Measurements from ENCODE around the gene SH3RF3.

SH3RF3 gene

GRCh38 chr2:109209941-109210340 is 80.9 kb downstream of the SH3RF3 start:
- no peak overlapping the region for H2BK5ac ChIP-seq (ENCODE audit: low read depth, low read length, poor library complexity, severe bottlenecking)
- H3K4me3 ChIP-seq (ENCODE audit: insufficient read depth in 1 of 2, low read depth in 1 of 2, low read length in 2 of 2) = no peak overlapping the region
- H2AFZ ChIP-seq (ENCODE audit: low read depth, low read length) = no peak overlapping the region
- no peak overlapping the region for H3K14ac ChIP-seq (ENCODE audit: low read length in 2 of 2)
- no peak overlapping the region for H3K9ac ChIP-seq (ENCODE audit: low read length)
- no peak overlapping the region for H3K4me2 ChIP-seq (ENCODE audit: low read length, poor library complexity, severe bottlenecking)
- peaks cover 32% of the 10 kb centered on the region for H3K4me1 ChIP-seq (ENCODE audit: control insufficient read depth, insufficient read depth, low read depth, low read length)
- no peak for DNase-seq
- peaks cover 0 to 3% of the 10 kb centered on the region in 2 experiments for H3K36me3 ChIP-seq (ENCODE audit: control insufficient read depth in 1 of 2, insufficient read depth in 2 of 2, low read depth in 1 of 2, low read length in 2 of 2)
- no peak overlapping the region for H3K23ac ChIP-seq (ENCODE audit: low read length in 2 of 2)
- H2AK5ac ChIP-seq (ENCODE audit: low read length, severe bottlenecking) = no peak overlapping the region
- peak overlapping the region in 1 of 2 experiments; percentile 6 for H3K18ac ChIP-seq (ENCODE audit: low read depth in 1 of 2, low read length in 2 of 2)
- H3K79me1 ChIP-seq (replicated peaks; ENCODE audit: low read length, poor library complexity, severe bottlenecking) = peaks cover 44% of the 10 kb centered on the region
- peaks cover 3 to 12% of the 10 kb centered on the region in 2 experiments for H3K27me3 ChIP-seq (ENCODE audit: control insufficient read depth in 1 of 2, insufficient read depth in 1 of 2, low read length in 2 of 2)
- H4K8ac ChIP-seq (ENCODE audit: low read length) = no peak overlapping the region
- no peak overlapping the region for H4K91ac ChIP-seq (ENCODE audit: low read length)
- no peak overlapping the region for H2BK12ac ChIP-seq (ENCODE audit: low read length in 2 of 2)
- H3K9me3 ChIP-seq (ENCODE audit: control insufficient read depth, low read length) = no peaks in the 10 kb centered on the region
- H3K4ac ChIP-seq (ENCODE audit: low read depth in 1 of 2, low read length in 2 of 2) = no peak overlapping the region
- H3K27ac ChIP-seq (ENCODE audit: low read length, poor library complexity, severe bottlenecking) = no peak overlapping the region
- no peak overlapping the region for H2BK15ac ChIP-seq (ENCODE audit: low read depth, poor library complexity, severe bottlenecking)
- 83% methylated on average over 6 of the region's 7 CpGs for WGBS
- no peak overlapping the region for H2BK120ac ChIP-seq (ENCODE audit: low read depth, low read length)

GRCh38 chr2:109210431-109211200 is 81.6 kb downstream of the SH3RF3 start:
- H2BK5ac ChIP-seq (ENCODE audit: low read depth, low read length, poor library complexity, severe bottlenecking) = no peak overlapping the region
- H3K14ac ChIP-seq (ENCODE audit: low read length in 2 of 2) = no peak overlapping the region
- no peak overlapping the region for H3K4me2 ChIP-seq (ENCODE audit: low read length, poor library complexity, severe bottlenecking)
- H2BK120ac ChIP-seq (ENCODE audit: low read depth, low read length) = no peak overlapping the region
- 63% methylated on average over 4 of the region's 7 CpGs for WGBS
- H3K4me3 ChIP-seq (ENCODE audit: insufficient read depth in 1 of 2, low read depth in 1 of 2, low read length in 2 of 2) = no peak overlapping the region
- H4K91ac ChIP-seq (ENCODE audit: low read length) = no peak overlapping the region
- peak overlapping the region; percentile 22 for H4K8ac ChIP-seq (ENCODE audit: low read length)
- H3K9ac ChIP-seq (ENCODE audit: low read length) = no peak overlapping the region
- no peak overlapping the region for H3K4ac ChIP-seq (ENCODE audit: low read depth in 1 of 2, low read length in 2 of 2)
- no peak overlapping the region for H3K27ac ChIP-seq (ENCODE audit: low read length, poor library complexity, severe bottlenecking)
- no peak overlapping the region for H3K23ac ChIP-seq (ENCODE audit: low read length in 2 of 2)
- peak overlapping the region; percentile 1 for H2BK15ac ChIP-seq (ENCODE audit: low read depth, poor library complexity, severe bottlenecking)
- no peak overlapping the region for H3K18ac ChIP-seq (ENCODE audit: low read depth in 1 of 2, low read length in 2 of 2)
- H2BK12ac ChIP-seq (ENCODE audit: low read length in 2 of 2) = peak overlapping the region in 1 of 2 experiments; percentile 38
- DNase-seq = no peak
- H3K79me1 ChIP-seq (replicated peaks; ENCODE audit: low read length, poor library complexity, severe bottlenecking) = peaks cover 45% of the 10 kb centered on the region
- no peaks in the 10 kb centered on the region for H3K9me3 ChIP-seq (ENCODE audit: control insufficient read depth, low read length)
- H3K27me3 ChIP-seq (ENCODE audit: control insufficient read depth in 1 of 2, insufficient read depth in 1 of 2, low read length in 2 of 2) = peaks cover 3 to 15% of the 10 kb centered on the region in 2 experiments
- no peak overlapping the region for H2AFZ ChIP-seq (ENCODE audit: low read depth, low read length)
- peaks cover 0 to 3% of the 10 kb centered on the region in 2 experiments for H3K36me3 ChIP-seq (ENCODE audit: control insufficient read depth in 1 of 2, insufficient read depth in 2 of 2, low read depth in 1 of 2, low read length in 2 of 2)
- peak overlapping the region; percentile 32 for H2AK5ac ChIP-seq (ENCODE audit: low read length, severe bottlenecking)
- H3K4me1 ChIP-seq (ENCODE audit: control insufficient read depth, insufficient read depth, low read depth, low read length) = peaks cover 32% of the 10 kb centered on the region

- Histone ChIP-seq H2BK120ac (ENCODE audit: low read depth, low read length) (no peak overlapping the region), H2BK5ac (ENCODE audit: low read depth, low read length, poor library complexity, severe bottlenecking) (no peak overlapping the region), H2BK15ac (ENCODE audit: low read depth, poor library complexity, severe bottlenecking) (no peak overlapping the region), H3K23ac (ENCODE audit: low read length in 2 of 2) (no peak overlapping the region), H3K27ac (ENCODE audit: low read length, poor library complexity, severe bottlenecking) (no peak overlapping the region), H2AK5ac (ENCODE audit: low read length, severe bottlenecking) (no peak overlapping the region), H3K4ac (ENCODE audit: low read depth in 1 of 2, low read length in 2 of 2) (no peak overlapping the region), H3K18ac (ENCODE audit: low read depth in 1 of 2, low read length in 2 of 2) (peak overlapping the region in 1 of 2 experiments; percentile 13), H2BK12ac (ENCODE audit: low read length in 2 of 2) (no peak overlapping the region), H3K36me3 (ENCODE audit: control insufficient read depth in 1 of 2, insufficient read depth in 2 of 2, low read depth in 1 of 2, low read length in 2 of 2) (peaks cover 0 to 3% of the 10 kb centered on the region in 2 experiments), H3K9me3 (ENCODE audit: control insufficient read depth, low read length) (no peaks in the 10 kb centered on the region), H3K4me1 (ENCODE audit: control insufficient read depth, insufficient read depth, low read depth, low read length) (peaks cover 32% of the 10 kb centered on the region), H3K27me3 (ENCODE audit: control insufficient read depth in 1 of 2, insufficient read depth in 1 of 2, low read length in 2 of 2) (peaks cover 3 to 22% of the 10 kb centered on the region in 2 experiments), H3K9ac (ENCODE audit: low read length) (no peak overlapping the region), H2AFZ (ENCODE audit: low read depth, low read length) (no peak overlapping the region), H4K91ac (ENCODE audit: low read length) (peak overlapping the region; percentile 46), H3K4me2 (ENCODE audit: low read length, poor library complexity, severe bottlenecking) (no peak overlapping the region), H3K79me1 (replicated peaks; ENCODE audit: low read length, poor library complexity, severe bottlenecking) (peaks cover 50% of the 10 kb centered on the region), H3K14ac (ENCODE audit: low read length in 2 of 2) (no peak overlapping the region), H4K8ac (ENCODE audit: low read length) (no peak overlapping the region), H3K4me3 (ENCODE audit: insufficient read depth in 1 of 2, low read depth in 1 of 2, low read length in 2 of 2) (no peak overlapping the region)
- DNase-seq = no peak
- WGBS = 87% methylated on average over 10 of the region's 10 CpGs
Measured at GRCh38 chr2:109211315-109211714, 82.3 kb downstream of the SH3RF3 start.

GRCh38 chr2:109212836-109213563 is 84.0 kb downstream of the SH3RF3 start:
- Histone ChIP-seq H3K4me2 (ENCODE audit: low read length, poor library complexity, severe bottlenecking) (no peak overlapping the region), H2BK120ac (ENCODE audit: low read depth, low read length) (peak overlapping the region; percentile 12), H3K23ac (ENCODE audit: low read length in 2 of 2) (no peak overlapping the region), H3K4me3 (ENCODE audit: insufficient read depth in 1 of 2, low read depth in 1 of 2, low read length in 2 of 2) (no peak overlapping the region), H3K79me1 (replicated peaks; ENCODE audit: low read length, poor library complexity, severe bottlenecking) (peaks cover 50% of the 10 kb centered on the region), H3K36me3 (ENCODE audit: control insufficient read depth in 1 of 2, insufficient read depth in 2 of 2, low read depth in 1 of 2, low read length in 2 of 2) (peaks cover 0 to 3% of the 10 kb centered on the region in 2 experiments), H3K4ac (ENCODE audit: low read depth in 1 of 2, low read length in 2 of 2) (no peak overlapping the region), H4K8ac (ENCODE audit: low read length) (no peak overlapping the region), H3K27me3 (ENCODE audit: control insufficient read depth in 1 of 2, insufficient read depth in 1 of 2, low read length in 2 of 2) (peaks cover 3 to 23% of the 10 kb centered on the region in 2 experiments), H3K9ac (ENCODE audit: low read length) (no peak overlapping the region), H2BK15ac (ENCODE audit: low read depth, poor library complexity, severe bottlenecking) (peak overlapping the region; percentile 44), H3K18ac (ENCODE audit: low read depth in 1 of 2, low read length in 2 of 2) (peak overlapping the region; percentile 60 to 89), H2BK5ac (ENCODE audit: low read depth, low read length, poor library complexity, severe bottlenecking) (no peak overlapping the region), H4K91ac (ENCODE audit: low read length) (peak overlapping the region; percentile 90), H3K14ac (ENCODE audit: low read length in 2 of 2) (peak overlapping the region in 1 of 2 experiments; percentile 59), H3K9me3 (ENCODE audit: control insufficient read depth, low read length) (peaks cover 3% of the 10 kb centered on the region), H2AFZ (ENCODE audit: low read depth, low read length) (no peak overlapping the region), H2BK12ac (ENCODE audit: low read length in 2 of 2) (peak overlapping the region; percentile 29 to 80), H3K4me1 (ENCODE audit: control insufficient read depth, insufficient read depth, low read depth, low read length) (peaks cover 33% of the 10 kb centered on the region), H2AK5ac (ENCODE audit: low read length, severe bottlenecking) (no peak overlapping the region), H3K27ac (ENCODE audit: low read length, poor library complexity, severe bottlenecking) (no peak overlapping the region)
- DNase-seq = no peak
- WGBS = 96% methylated on average over 10 of the region's 10 CpGs

Measured in mesenchymal stem cell (in vitro differentiated cells and primary cell).